BJ (cell line): ENCODE measurements around the gene CHST12. TPM values are rescaled to one million over a fixed set of nuclear protein-coding genes. Genes with fewer than 3 reads are reported as not detected.

Experiments used
- CTCF ChIA-PET: fragments of 350-600 bp; formaldehyde crosslinking; extraction: SDS; loops from one replicate; lab custom pipeline; 2021; ENCODE audit warnings: antibody characterized with exemption, inconsistent platforms; lab: Yijun Ruan, JAX
- POLR2A ChIA-PET: fragments of 300-600 bp; sonication (Branson Sonifier 250); formaldehyde crosslinking; extraction: SDS; loops from one replicate; lab custom pipeline; 2021; ENCODE audit warnings: antibody characterized with exemption; lab: Charles Lee
- DNase-seq: peaks from one replicate; pipeline ENCODE4 v3.0.0-alpha.2; 2011; ENCODE audit warnings: low read depth
- H3K27me3 ChIP-seq: 2 replicates; pipeline ENCODE4 v1.6.0; 2011; ENCODE audit warnings: low read length; ENCODE audit not compliant: control insufficient read depth, insufficient read depth
- H3K36me3 ChIP-seq: 2 replicates; pipeline ENCODE4 v1.5.1; 2011; ENCODE audit warnings: low read length; ENCODE audit not compliant: control insufficient read depth, insufficient read depth
- H3K4me3 ChIP-seq: 2 replicates; pipeline ENCODE4 v1.5.1; 2011; ENCODE audit warnings: low read depth, mild to moderate bottlenecking, control low read depth, low read length
- CTCF ChIP-seq: IDR thresholded peaks from 2 replicates; pipeline ENCODE4 v1.5.1; 2011; ENCODE audit warnings: low read depth, mild to moderate bottlenecking, control low read depth, inconsistent platforms, low read length, moderate library complexity; ENCODE audit not compliant: insufficient read depth
- polyA plus RNA-seq: library from polyadenylated mRNA; depleted of rRNA; stranded (reverse); fragments of >200 nt; gene quantifications from 2 replicates; pipeline ENCODE4 v1.2.3, GENCODE V29; 2011

CHST12 gene
- polyA plus RNA-seq, 1 experiment, result 18.4 TPM

DNA sequence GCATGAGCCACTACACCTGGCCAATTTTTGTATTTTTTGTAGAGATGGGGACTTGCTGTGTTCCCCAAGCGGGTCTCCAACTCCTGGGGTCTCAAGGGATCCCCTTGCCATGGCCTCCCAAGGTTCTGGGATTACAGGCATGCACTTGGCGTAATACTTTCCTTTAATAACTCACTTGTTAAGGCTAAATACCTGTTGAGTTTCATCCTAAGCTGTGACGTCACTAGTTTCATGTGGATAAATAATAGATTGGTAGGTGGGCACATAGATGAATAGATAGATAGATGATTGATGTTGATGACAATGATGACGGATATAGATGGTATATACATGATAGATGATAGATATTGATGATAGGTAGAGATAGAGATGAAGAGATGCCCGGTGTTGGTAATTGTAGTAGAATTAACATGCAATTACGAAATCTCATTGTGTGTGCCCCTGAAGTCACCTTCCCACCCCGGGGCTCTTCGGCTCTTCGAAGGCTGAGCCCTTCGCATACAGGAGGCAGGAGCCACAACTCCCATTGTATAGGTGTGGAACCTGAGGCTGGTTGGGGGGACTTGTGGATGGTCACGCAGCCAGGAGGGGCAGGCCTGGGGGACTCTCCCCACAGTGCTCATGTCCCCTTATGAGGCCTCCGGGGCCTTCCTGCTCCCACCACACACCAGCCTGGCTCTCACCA is 70.2 kb downstream of the CHST12 start:
- TF ChIP-seq CTCF, result no peak
- CTCF ChIA-PET, result interaction anchor here (5.8 kb wide), 1 partner anchor 22 kb away, joined by 82 read pairs; no protein-coding TSS in a partner anchor

DNA sequence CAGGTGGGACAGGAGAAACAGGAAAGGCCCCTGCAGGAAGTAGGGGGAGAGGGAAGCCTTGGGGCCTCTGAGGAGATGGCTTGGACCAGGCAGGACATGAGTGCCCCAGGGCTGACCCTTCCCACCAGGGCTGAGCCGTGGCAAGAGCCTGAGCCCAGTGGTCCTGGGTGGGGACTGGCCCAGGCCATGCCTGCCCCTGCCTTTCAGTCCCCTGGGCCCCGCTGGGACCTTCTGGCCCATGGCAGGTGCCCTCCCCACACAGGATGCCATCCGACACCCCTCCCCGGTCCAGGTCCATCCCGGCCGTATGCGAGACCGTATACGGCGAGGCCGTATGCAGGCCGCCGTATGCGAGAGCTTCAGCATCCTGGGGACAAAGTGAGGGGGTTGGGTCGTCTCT is 70.8 kb downstream of the CHST12 start:
- ChIA-PET POLR2A (no interaction called here), CTCF (no interaction called here)
- peaks cover 2% of the 10 kb centered on the region for H3K27me3 ChIP-seq
- no peak for DNase-seq
- H3K4me3 ChIP-seq, result no peak overlapping the region
- no peaks in the 10 kb centered on the region for H3K36me3 ChIP-seq
- TF ChIP-seq CTCF, result no peak

More for the DNA sequence above, 70.2 kb downstream of the CHST12 start:
- POLR2A ChIA-PET, result no interaction called here
- Histone ChIP-seq H3K27me3 (peaks cover 2% of the 10 kb centered on the region), H3K36me3 (no peaks in the 10 kb centered on the region), H3K4me3 (no peak overlapping the region)
- no peak for DNase-seq

DNA sequence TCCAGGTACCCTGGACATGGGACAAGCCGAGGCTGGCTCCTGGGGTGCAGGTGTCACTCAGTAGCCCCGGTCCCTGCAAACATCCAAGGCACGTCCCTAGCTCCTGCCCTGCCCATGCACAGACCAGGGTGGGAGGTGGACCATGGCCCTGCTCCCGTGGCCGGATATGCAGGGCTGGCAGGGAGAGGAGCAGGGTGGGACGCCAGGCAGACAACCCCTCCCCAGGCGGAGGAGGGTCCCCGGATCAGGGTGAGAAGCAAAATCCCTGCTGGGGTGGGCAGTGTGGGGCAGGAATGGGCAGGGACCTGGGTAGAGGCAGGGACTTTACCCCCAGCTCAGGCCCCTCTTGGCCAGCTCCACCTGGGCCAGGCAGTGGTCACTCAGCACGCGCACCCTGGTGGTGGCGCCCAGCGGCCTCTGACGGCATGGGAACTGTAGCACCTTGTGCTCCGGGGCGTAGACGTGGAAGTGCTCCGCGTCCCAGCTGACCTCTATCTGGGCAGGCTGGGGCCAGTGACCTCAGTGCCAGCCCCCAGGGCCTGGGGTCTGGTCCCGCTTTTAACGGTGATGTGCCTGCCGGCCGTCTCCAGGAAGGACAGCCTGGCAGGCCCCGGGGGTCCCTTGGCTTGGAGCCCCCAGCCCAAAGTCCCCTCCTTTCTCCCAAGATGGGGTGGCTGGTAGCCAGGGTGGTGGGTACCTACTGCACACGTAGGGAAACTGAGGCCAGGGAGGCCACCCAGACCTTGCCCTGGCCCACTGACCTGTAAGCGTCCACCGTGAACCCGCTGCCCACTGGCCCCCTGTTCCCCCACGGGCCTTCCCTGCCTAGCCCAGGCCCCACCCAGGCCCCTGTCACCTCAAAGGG is 71.6 kb downstream of the CHST12 start:
- H3K4me3 ChIP-seq, result no peak overlapping the region
- ChIA-PET POLR2A (no interaction called here), CTCF (interaction anchor here (0.7 to 0.9 kb wide), 2 partner anchors 9 to 92 kb away, joined by 3 to 4 read pairs; no protein-coding TSS in a partner anchor)
- H3K36me3 ChIP-seq, result no peaks in the 10 kb centered on the region
- TF ChIP-seq CTCF, result no peak
- no peak for DNase-seq
- peaks cover 2% of the 10 kb centered on the region for H3K27me3 ChIP-seq

- H3K36me3 ChIP-seq, result no peaks in the 10 kb centered on the region
- H3K4me3 ChIP-seq, result no peak overlapping the region
- CTCF ChIA-PET, result interaction anchor here (0.7 to 0.9 kb wide), 2 partner anchors 8 to 92 kb away, joined by 3 to 4 read pairs; no protein-coding TSS in a partner anchor
- TF ChIP-seq CTCF, result no peak
- no peaks in the 10 kb centered on the region; the same call in none of the 2 replicates for H3K27me3 ChIP-seq
- POLR2A ChIA-PET, result no interaction called here
- DNase-seq, result no peak
Measured at GRCh38 chr7:2475678-2476015, 72.2 kb downstream of the CHST12 start.

GRCh38 chr7:2476298-2476697 is 72.9 kb downstream of the CHST12 start, which contains the start of gene GRIFIN:
Gene GRIFIN (minus strand): TSS chr7:2476398. CDS start chr7:2476383, 15 bp downstream.
- POLR2A ChIA-PET, result no interaction called here
- CTCF ChIA-PET, result interaction anchor here (0.9 to 1.1 kb wide), 2 partner anchors 32 to 91 kb away, joined by 3 read pairs; no protein-coding TSS in a partner anchor

More at GRCh38 chr7:2476298-2476697, 72.9 kb downstream of the CHST12 start, which contains the start of gene GRIFIN:
- no peak for DNase-seq
- H3K36me3 ChIP-seq, result no peaks in the 10 kb centered on the region
- H3K27me3 ChIP-seq, result no peaks in the 10 kb centered on the region; the same call in none of the 2 replicates
- H3K4me3 ChIP-seq, result no peak within 1 kb of the TSS
- no peak for TF ChIP-seq CTCF
